Prostate gland (tissue), 2 donors: ENCODE results near the gene RALGPS1. TPM values are rescaled to one million over a fixed set of nuclear protein-coding genes. Genes with fewer than 3 reads are reported as not detected.

Experiments
- DNase-seq: peaks from one replicate; pipeline ENCODE4 v3.0.0-alpha.2; 2019; ENCODE audit warnings: low spot score
- H3K27ac ChIP-seq, 2 donors: fragments of 200-600 bp; sonication (generic); 2 replicates each; pipeline ENCODE4 v1.5.1; 2017 to 2019
- H3K27me3 ChIP-seq: fragments of 200-600 bp; sonication (generic); replicated peaks from 2 replicates; pipeline ENCODE4 v1.5.1; 2019; ENCODE audit not compliant: insufficient read depth
- H3K36me3 ChIP-seq, 2 donors: fragments of 200-600 bp; sonication (generic); 1 replicate in 1 of 2; 2 replicates in 1 of 2; pipeline versions ENCODE4 v1.5.1 to v1.8.1; 2017 to 2019
- H3K4me1 ChIP-seq: fragments of 200-600 bp; sonication (generic); replicated peaks from 2 replicates; pipeline ENCODE4 v1.5.1; 2019
- H3K4me3 ChIP-seq, 2 donors: fragments of 200-600 bp; sonication (generic); 2 replicates each; pipeline ENCODE4 v1.5.1; 2017 to 2019
- H3K9me3 ChIP-seq: fragments of 200-600 bp; sonication (generic); 2 replicates; pipeline ENCODE4 v1.5.1; 2017
- CTCF ChIP-seq, 4 experiments: fragments of 200-600 bp in 2 of 4; fragments of 450-650 bp in 2 of 4; sonication (generic) in 2 of 4; IDR thresholded peaks; 1 replicate in 3 of 4; 2 replicates in 1 of 4; pipeline ENCODE4 v1.5.1; 2016 to 2019; ENCODE audit warnings: antibody characterized with exemption in 4 of 4, mild to moderate bottlenecking in 2 of 4, moderate library complexity in 2 of 4
- POLR2A ChIP-seq: fragments of 450-650 bp; IDR thresholded peaks from one replicate; pipeline ENCODE4 v1.6.1; 2016; ENCODE audit warnings: antibody characterized with exemption, mild to moderate bottlenecking
- POLR2AphosphoS5 ChIP-seq: sonication (generic); formaldehyde crosslinking; IDR thresholded peaks from one replicate; pipeline ENCODE4 v1.6.1; 2017; ENCODE audit warnings: antibody characterized with exemption
- WGBS: methylation state at CpG from one replicate; pipeline ENCODE4 v1.1.5; 2018; 5-methylcytosine and 5-hydroxymethylcytosine counted together
- intact Hi-C: fragments of 100-400 bp; cut with DNase I; formaldehyde crosslinking; loops from one replicate; pipeline ENCODE4 v1.14.2; 2022
- total RNA-seq, 2 donors: library from RNA; depleted of rRNA; stranded (reverse); fragments of >200 nt; gene quantifications; one replicate each; pipeline ENCODE4 v1.1.0, GENCODE V29; 2016

RALGPS1 gene
- total RNA-seq, 2 donors from 2014 or later: 14.7 to 20.7 TPM

- no peaks in the 10 kb centered on the region for H3K4me1 ChIP-seq
- no peaks in the 10 kb centered on the region for H3K27me3 ChIP-seq
- H3K9me3 ChIP-seq: no peaks in the 10 kb centered on the region
- WGBS: 58% methylated on average over 7 of the region's 7 CpGs
- intact Hi-C loops: no loop called here
- TF ChIP-seq POLR2A (no peak), POLR2AphosphoS5 (no peak), CTCF (IDR thresholded peaks at IDR 0.05) (peak in 3 of 4 experiments; percentile 11 to 33 (median 12))
- no peaks in the 10 kb centered on the region for H3K36me3 ChIP-seq
- no peak for DNase-seq
- H3K4me3 ChIP-seq: no peak overlapping the region
- H3K27ac ChIP-seq: no peak overlapping the region
Observed at GRCh38 chr9:127204771-127205470, 290.3 kb downstream of the RALGPS1 start.

GRCh38 chr9:127205952-127206351 is 291.4 kb downstream of the RALGPS1 start:
- no peak overlapping the region for H3K4me3 ChIP-seq
- H3K36me3 ChIP-seq: no peaks in the 10 kb centered on the region
- H3K9me3 ChIP-seq: no peaks in the 10 kb centered on the region
- DNase-seq: no peak
- intact Hi-C loops: no loop called here
- H3K27me3 ChIP-seq: no peaks in the 10 kb centered on the region
- TF ChIP-seq POLR2AphosphoS5: no peak
- no peak for TF ChIP-seq CTCF (IDR thresholded peaks at IDR 0.05)
- TF ChIP-seq POLR2A: no peak
- H3K4me1 ChIP-seq: no peaks in the 10 kb centered on the region
- H3K27ac ChIP-seq: no peak overlapping the region
- 95% methylated on average over 4 of the region's 4 CpGs for WGBS

- WGBS: 82% methylated on average over 3 of the region's 3 CpGs
- Histone ChIP-seq H3K9me3 (no peaks in the 10 kb centered on the region), H3K4me1 (no peaks in the 10 kb centered on the region), H3K4me3 (no peak overlapping the region), H3K27me3 (no peaks in the 10 kb centered on the region), H3K36me3 (no peaks in the 10 kb centered on the region), H3K27ac (no peak overlapping the region)
- intact Hi-C loops: no loop called here
- no peak for DNase-seq
- TF ChIP-seq POLR2A (no peak), CTCF (IDR thresholded peaks at IDR 0.05) (no peak), POLR2AphosphoS5 (no peak)
Observed at GRCh38 chr9:127206666-127207065, 292.1 kb downstream of the RALGPS1 start.

- H3K27me3 ChIP-seq: no peaks in the 10 kb centered on the region
- no peak for DNase-seq
- TF ChIP-seq POLR2A (no peak), CTCF (IDR thresholded peaks at IDR 0.05) (no peak), POLR2AphosphoS5 (no peak)
- H3K9me3 ChIP-seq: no peaks in the 10 kb centered on the region
- H3K27ac ChIP-seq: no peak overlapping the region
- H3K4me3 ChIP-seq: no peak overlapping the region
- H3K4me1 ChIP-seq: no peaks in the 10 kb centered on the region
- no peaks in the 10 kb centered on the region for H3K36me3 ChIP-seq
- intact Hi-C loops: no loop called here
- 97% methylated on average over 11 of the region's 11 CpGs for WGBS
Observed at GRCh38 chr9:127207734-127208410, 293.3 kb downstream of the RALGPS1 start.

- DNase-seq: no peak
- Histone ChIP-seq H3K27ac (no peak overlapping the region), H3K9me3 (no peaks in the 10 kb centered on the region), H3K4me3 (no peak overlapping the region), H3K4me1 (no peaks in the 10 kb centered on the region), H3K36me3 (no peaks in the 10 kb centered on the region), H3K27me3 (no peaks in the 10 kb centered on the region)
- intact Hi-C loops: no loop called here
- WGBS: 91% methylated on average over 8 of the region's 8 CpGs
- TF ChIP-seq CTCF (IDR thresholded peaks at IDR 0.05): no peak
- no peak for TF ChIP-seq POLR2AphosphoS5
- no peak for TF ChIP-seq POLR2A
Observed at GRCh38 chr9:127208416-127208815, 293.8 kb downstream of the RALGPS1 start.
